HG03558 (cell line): ENCODE measurements around the gene OR56B4.
"Not testable (repeated sequence)": the region's sequence is repeated elsewhere in the genome, so short reads cannot be mapped to it uniquely, and the experiment has no call there.

Experiments
- ATAC-seq: cut with Tn5 transposase; IDR thresholded peaks from one replicate; pipeline ENCODE4 v1.9.1; 2021; ENCODE audit warnings: moderate number of reproducible peaks; ENCODE audit not compliant: unreplicated experiment; ENCODE audit errors: extremely low read depth

The OR56B4 gene

DNA sequence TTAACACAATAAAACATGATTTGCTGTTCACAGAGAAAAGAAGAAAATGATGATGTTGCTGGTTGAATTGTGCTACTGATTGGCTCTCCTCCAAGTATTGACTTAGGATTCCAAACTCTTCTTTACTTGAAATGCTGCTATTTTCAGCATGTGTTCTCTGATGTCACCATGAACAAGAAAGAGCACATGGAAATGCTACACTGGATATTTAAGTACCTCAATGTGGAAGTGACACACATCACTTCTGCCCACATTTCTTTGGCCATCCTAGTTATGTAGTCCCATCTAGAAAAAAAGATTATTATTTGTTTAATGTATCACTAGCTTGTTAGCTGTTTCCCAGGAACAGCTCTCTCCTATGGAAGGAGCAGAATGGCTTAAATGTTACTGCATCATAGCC is 35.5 kb downstream of the OR56B4 start:
- no peak for ATAC-seq

- ATAC-seq, result not testable (repeated sequence)
Observed at GRCh38 chr11:6143737-6144136, 36.3 kb downstream of the OR56B4 start.

GRCh38 chr11:6151117-6151516 is 43.6 kb downstream of the OR56B4 start:
- ATAC-seq, result no peak

- no peak for ATAC-seq
Observed at GRCh38 chr11:6152126-6152525, 44.6 kb downstream of the OR56B4 start.

GRCh38 chr11:6156628-6157359 is 49.3 kb downstream of the OR56B4 start:
- ATAC-seq, result no peak
